NCI-H2107 treated with DMSO at 0.1 percent for 48 hours (cell line): Measurements from ENCODE around the gene CTRB2.

Experiments used
- DNase-seq: peaks from one replicate; lab custom pipeline; 2025; ENCODE audit not compliant: unreplicated experiment; lab: John Stamatoyannopoulos, UW

Gene CTRB2

GRCh38 chr16:75179208-75179607, 27.8 kb downstream of the CTRB2 start:
- no peak for DNase-seq

GRCh38 chr16:75176926-75177325, 30.0 kb downstream of the CTRB2 start:
- DNase-seq: no peak

DNA sequence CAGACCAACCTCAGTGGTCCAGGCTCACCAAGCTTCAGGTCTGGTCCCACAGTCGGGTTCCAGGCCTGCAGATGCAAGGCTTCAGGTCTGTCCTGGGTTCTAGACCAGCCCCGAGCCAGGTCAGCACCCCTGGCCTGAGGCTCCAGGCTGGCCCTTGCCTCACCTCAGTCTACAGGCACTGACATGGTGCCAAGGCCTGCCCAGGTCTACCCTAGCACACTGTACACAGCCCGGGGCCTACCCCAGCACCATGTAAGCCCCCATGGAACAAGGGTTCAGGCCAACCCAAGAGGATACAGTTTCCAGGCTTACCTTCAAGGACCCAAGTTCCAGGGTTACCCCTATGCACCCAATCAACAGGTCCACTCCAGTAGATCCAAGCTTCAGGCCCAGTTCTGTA, 31.9 kb downstream of the CTRB2 start:
- DNase-seq: no peak

DNA sequence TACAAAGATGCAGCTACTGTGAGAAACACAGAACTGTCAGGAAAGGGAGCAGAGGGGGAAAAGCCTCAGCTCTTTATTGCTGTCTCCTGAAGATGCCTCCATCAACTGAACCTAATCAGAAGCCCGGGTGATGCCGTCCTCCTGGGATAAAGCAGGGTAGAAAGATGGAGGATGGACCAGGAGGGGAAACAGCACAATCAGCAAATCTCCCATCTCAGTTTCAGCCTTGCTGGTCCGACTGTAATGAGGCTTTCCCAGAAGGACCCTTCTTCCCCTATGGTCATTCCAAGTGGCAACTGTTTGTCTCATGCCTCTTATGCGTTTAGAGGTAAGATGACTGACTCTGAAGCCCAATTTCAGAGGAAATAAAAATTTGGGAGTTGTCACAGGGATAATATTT, 34.4 kb downstream of the CTRB2 start:
- no peak for DNase-seq

DNA sequence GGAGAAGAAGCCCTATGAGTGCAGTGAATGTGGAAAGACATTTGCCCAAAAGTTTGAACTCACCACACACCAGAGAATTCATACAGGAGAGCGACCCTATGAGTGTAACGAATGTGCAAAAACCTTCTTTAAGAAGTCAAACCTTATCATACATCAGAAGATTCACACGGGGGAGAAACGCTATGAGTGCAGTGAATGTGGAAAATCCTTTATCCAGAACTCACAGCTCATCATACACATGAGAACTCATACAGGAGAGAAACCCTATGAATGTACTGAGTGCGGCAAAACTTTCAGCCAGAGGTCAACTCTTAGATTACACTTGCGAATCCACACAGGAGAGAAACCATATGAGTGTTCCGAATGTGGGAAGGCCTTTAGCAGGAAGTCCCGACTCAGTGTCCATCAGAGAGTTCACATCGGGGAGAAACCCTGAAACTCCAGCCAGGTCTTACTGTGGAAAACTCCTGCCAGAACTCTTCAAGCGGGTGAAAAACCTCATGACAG, 37.0 kb downstream of the CTRB2 start:
- DNase-seq: no peak

DNA sequence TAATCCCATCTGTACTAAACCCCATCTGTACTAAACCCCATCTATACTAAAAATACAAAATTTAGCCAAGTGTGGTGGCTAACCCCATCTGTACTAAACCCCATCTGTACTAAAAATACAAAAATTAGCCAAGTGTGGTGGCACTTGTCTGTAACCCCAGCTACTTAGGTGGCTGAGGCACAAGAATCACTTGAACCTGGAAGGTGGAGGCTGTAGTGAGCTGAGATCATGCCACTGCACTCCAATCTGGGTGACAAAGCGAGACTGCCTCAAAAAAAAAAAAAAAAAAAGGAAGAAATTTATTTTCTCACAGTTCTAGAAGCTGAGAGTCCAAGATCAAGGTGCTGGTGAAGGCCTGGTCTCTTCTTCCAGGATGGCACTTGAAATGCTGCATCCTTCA, 46.6 kb downstream of the CTRB2 start:
- no peak for DNase-seq
